OCI-LY1 (cell line): ENCODE results near the gene ETV6.

Experiments
- EZH2 ChIP-seq: fragments of 200-600 bp; sonication (generic), shearing (Covaris generic); IDR thresholded peaks from 2 replicates; pipeline ENCODE4 v1.8.0; 2017; ENCODE audit warnings: borderline replicate concordance, mixed run types, mild to moderate bottlenecking, antibody characterized with exemption, low read length, moderate library complexity, mixed read lengths
- TF ChIP-seq, protein P1 (sequence below): fragments of 200-600 bp; sonication (generic), shearing (Covaris generic); IDR thresholded peaks from 2 replicates; pipeline ENCODE4 v1.5.1; 2017; ENCODE audit warnings: mild to moderate bottlenecking, antibody characterized with exemption, low read length, moderate library complexity, mixed read lengths

DNA sequence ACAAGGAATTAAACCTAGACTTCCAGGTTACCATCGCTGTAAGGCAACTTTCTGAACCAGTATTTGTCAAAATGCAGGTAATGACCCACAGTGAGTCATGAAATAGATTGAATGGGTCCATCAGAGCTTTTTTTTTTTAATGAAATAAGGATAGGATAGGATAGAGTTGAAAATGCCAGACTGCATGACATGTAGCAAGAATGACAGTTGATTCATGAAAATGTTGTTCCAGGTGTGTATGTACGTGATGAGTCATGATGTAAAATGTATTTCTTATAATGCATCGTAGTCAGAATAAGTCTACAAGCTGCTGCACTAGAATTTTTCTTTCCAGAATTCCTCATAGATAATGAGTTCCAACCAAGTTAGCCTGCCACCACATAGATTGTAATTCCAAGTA, 236.9 kb downstream of the ETV6 start:
- no peak for TF ChIP-seq EZH2
- TF ChIP-seq, protein P1, sequence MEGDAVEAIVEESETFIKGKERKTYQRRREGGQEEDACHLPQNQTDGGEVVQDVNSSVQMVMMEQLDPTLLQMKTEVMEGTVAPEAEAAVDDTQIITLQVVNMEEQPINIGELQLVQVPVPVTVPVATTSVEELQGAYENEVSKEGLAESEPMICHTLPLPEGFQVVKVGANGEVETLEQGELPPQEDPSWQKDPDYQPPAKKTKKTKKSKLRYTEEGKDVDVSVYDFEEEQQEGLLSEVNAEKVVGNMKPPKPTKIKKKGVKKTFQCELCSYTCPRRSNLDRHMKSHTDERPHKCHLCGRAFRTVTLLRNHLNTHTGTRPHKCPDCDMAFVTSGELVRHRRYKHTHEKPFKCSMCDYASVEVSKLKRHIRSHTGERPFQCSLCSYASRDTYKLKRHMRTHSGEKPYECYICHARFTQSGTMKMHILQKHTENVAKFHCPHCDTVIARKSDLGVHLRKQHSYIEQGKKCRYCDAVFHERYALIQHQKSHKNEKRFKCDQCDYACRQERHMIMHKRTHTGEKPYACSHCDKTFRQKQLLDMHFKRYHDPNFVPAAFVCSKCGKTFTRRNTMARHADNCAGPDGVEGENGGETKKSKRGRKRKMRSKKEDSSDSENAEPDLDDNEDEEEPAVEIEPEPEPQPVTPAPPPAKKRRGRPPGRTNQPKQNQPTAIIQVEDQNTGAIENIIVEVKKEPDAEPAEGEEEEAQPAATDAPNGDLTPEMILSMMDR, result no peak
